HG03025 (cell line): ENCODE measurements around the gene ABCC4.
A peak's percentile ranks its signal among the peaks of the same experiment; 100 is the strongest.

Source experiments
- ATAC-seq: cut with Tn5 transposase; IDR thresholded peaks from one replicate; pipeline ENCODE4 v1.9.1; 2021; ENCODE audit warnings: mild to moderate bottlenecking, moderate library complexity; ENCODE audit not compliant: unreplicated experiment, low FRiP score

Gene ABCC4

GRCh38 chr13:95301183-95301967, at the start of gene ABCC4:
Gene ABCC4, minus strand, starts transcription at chr13:95301451. Its CDS starts 137 bp downstream, at chr13:95301314.
- ATAC-seq = peak; percentile 88

DNA sequence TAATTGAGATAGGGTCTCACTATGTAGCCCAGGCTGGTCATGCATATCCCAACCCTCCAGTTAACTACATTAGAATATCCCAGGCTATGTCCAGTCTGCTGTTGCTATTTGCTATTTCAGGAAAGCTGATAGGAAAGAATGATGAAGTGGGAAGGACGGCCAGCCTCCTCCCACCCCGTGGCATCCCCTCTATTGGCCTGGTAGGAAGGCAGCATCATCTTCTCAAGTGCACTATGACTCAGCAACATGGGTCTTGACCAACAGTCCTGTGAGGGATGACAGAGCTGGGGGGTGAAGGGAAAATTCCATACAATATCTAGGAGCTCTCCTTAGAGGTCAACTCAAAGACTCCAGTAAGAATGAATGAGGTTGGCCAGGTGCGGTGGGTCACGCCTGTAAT, 48.0 kb upstream of the ABCC4 start:
- ATAC-seq = no peak

- ATAC-seq = no peak
Measured at GRCh38 chr13:95343944-95344343, 42.7 kb upstream of the ABCC4 start.

DNA sequence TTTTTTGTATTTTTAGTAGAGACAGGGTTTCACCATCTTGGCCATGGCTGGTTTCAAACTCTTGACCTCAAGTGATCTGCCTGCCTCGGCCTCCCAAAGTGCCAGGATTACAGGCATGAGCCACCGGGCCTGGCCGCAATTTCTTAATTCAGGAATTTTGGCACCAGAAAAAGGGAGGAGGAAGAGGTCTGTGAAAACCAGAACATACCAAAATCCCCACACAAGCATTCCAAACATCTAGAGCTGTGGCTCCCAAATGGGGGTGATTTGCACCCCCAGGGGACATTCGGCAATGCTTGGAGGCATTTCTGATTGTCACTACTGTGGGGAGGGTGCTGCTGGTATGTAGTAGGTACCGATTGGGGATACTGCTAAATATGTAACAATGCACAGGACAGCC, 40.2 kb upstream of the ABCC4 start:
- ATAC-seq = no peak

- no peak for ATAC-seq
Measured at GRCh38 chr13:95338905-95339304, 37.7 kb upstream of the ABCC4 start.

- no peak for ATAC-seq
Measured at GRCh38 chr13:95337597-95337996, 36.3 kb upstream of the ABCC4 start.

DNA sequence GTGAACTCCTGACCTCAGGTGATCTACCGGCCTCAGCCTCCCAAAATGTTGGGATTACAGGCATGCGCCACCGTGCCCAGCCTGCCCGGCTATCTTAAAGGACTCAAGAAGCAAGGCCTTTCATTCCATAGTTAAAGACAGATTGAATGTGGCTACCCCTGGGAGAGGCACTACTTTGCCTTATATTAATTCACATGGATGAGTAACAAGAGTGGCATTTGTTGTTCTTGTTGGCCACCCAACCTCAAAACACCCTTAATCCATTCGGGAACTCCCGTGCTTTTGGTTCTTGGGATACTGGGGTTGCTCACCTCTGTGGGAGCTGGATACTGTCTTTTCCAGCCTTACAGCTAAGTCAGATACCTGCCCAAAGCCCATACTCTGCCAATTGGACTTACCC, 34.4 kb upstream of the ABCC4 start:
- ATAC-seq = no peak

GRCh38 chr13:95328386-95328785, 27.1 kb upstream of the ABCC4 start:
- ATAC-seq = no peak

- ATAC-seq = no peak
Measured at GRCh38 chr13:95327190-95327589, 25.9 kb upstream of the ABCC4 start.

- no peak for ATAC-seq
Measured at GRCh38 chr13:95326695-95327094, 25.4 kb upstream of the ABCC4 start.

DNA sequence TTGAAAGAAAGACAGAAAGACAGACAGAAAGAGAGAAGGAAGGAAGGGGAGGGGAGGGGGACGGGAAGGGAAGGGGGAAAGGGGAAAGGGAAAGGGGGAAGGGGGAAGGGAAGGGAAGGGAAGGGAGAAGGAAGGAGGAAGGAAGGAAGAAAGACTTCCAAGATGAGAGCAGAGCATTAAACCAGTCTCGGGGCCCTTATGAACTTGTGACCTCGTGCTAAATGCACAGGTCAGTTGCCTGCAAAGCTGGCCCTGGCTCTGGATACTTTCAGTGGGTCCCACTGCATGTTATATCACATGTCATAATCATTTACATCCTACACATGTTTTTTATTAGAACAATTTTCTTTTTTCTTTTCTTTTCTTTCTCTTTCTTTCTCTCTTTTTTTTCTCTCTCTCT, 24.2 kb upstream of the ABCC4 start:
- no peak for ATAC-seq

DNA sequence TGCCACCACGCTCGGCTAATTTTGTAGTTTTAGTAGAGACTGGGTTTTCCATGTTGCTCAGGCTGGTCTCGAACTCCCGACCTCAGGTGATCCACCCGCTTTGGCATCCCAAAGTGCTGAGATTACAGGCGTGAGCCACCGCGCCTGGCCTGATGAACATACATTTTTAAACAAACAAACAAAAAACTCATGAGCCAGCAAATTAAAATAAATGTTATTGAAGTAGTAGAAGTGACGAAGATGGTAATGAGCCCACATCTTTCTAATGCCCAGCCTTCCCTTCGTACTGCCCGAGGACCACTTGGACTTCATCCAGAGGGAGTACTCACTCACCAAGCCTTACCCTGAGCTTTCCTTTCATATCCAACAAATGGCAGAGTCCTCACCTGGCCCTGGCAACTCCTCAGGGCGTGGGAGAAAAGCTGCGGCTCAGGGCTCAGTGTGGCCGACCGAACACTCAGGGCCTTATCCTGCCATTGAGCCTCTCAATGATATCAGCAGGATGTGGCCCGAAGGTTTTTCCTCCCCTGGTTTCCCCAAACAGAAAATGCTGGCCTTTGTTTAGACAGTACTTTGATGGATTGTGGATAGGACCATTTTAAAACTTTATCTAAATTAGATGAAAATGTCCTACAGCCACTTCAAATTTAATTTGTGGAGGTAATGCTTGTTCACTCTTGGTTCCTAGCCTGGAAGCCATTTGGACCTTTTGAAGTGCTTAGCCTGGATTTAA, 22.8 kb upstream of the ABCC4 start:
- no peak for ATAC-seq

DNA sequence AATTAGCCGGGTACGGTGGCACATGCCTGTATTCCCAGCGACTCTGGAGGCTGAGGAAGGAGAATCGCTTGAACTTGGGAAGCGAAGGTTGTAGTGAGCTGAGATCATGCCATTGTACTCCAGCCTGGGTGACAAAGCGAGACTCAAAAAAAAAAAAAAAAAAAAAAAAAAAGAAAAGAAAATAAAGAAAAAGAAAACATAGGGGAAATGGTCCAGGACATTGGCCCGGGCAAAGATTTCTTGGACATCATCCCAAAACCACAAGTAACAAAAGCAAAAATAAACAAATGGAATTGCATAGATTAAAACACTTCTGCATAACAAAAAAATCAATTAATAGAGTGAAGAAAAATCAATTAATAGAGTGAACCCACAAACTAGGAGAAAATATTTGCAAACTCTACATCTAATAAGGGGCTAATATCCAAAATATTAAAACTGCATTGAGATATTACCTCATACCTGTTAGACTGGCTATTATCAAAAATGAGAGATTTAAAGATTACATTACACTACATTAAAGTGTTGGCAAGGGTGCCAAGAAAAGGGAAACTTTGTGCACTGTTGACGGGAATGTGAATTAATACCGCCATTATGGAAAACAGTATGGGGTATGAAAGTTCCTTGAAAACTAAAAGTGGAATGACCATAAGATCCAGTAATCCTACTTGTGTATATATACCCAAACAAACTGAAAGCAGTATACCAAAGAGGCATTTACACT, 18.5 kb upstream of the ABCC4 start:
- no peak for ATAC-seq

- no peak for ATAC-seq
Measured at GRCh38 chr13:95317039-95317989, 16.1 kb upstream of the ABCC4 start.

- no peak for ATAC-seq
Measured at GRCh38 chr13:95315752-95316151, 14.5 kb upstream of the ABCC4 start.

GRCh38 chr13:95307507-95307906, 6.3 kb upstream of the ABCC4 start:
- ATAC-seq = no peak

DNA sequence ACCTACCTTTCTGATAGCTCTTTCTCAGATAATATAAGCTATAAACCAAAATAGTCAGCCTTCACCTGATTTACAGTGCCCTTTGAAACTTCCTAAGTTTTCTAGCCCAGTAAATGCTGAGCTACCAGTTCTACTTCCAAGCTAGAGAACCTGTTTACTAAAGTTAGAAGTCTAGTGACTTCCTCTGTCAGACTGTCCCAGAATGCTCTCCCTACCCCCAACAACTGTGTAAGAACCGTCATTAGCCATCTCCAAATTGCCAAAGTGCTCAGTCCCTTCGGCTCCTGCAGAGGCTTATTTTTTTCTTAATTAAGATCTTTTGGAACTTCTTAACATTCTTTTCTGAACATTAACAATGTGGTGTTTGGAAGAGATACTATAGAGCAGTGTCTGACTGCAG, 3.2 kb upstream of the ABCC4 start:
- no peak for ATAC-seq

- ATAC-seq = no peak
Measured at GRCh38 chr13:95301968-95302393, 730 bp upstream of the ABCC4 start.

DNA sequence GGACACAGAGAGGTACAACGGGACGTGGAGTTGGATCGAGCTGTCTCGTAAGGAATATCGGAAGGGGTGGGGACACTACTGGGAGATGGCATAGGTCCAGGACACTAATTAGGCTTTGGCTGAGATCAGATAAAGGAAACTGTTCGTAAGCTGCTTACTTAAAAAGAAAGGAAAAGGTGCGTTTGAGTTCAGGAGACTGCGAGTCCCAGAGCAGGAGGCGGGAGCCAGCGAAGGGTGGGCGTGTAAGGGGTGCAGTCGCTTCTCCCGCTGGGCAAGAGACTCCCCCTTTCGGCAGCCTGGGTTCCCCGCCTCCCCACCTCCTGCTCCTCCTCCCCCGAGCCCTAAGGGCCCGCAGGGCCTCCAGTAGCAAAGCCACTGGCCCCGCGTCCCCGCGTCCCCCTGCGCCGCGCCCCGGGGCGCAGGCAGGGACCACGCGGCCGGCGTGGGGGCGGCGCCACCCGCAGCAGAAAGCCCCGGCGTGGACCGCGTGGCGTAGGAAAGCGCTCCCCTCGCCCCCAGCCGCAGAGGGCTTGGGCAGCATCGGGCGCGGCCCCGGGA, 547 bp downstream of the ABCC4 start:
- peak; percentile 50 for ATAC-seq
